DND-41 (cell line): Measurements from ENCODE around the gene DIAPH2.

Experiments used
- ATAC-seq: fragments of 200-7000 bp; cut with Tn5 transposase; 3 replicates; pipeline ENCODE4 v1.9.1; 2021; ENCODE audit warnings: low read depth; ENCODE audit not compliant: insufficient read depth
- DNase-seq: peaks from one replicate; pipeline ENCODE4 v3.0.0-alpha.2; 2020
- H2AFZ ChIP-seq: 2 replicates; pipeline ENCODE4 v1.6.0; 2012; ENCODE audit warnings: low read depth, low read length
- H3K27ac ChIP-seq: 2 replicates; pipeline ENCODE4 v1.5.1; 2012; ENCODE audit warnings: low read length, inconsistent platforms
- H3K27me3 ChIP-seq: fragments of 200-600 bp; sonication (generic); 2 replicates; pipeline ENCODE4 v1.6.0; 2012; ENCODE audit warnings: low read length, mild to moderate bottlenecking, inconsistent platforms; ENCODE audit not compliant: insufficient read depth, poor library complexity
- H3K36me3 ChIP-seq: 2 replicates; pipeline ENCODE4 v1.5.1; 2012; ENCODE audit warnings: low read length, inconsistent platforms; ENCODE audit not compliant: insufficient read depth
- H3K4me1 ChIP-seq: 2 replicates; pipeline ENCODE4 v1.5.1; 2012; ENCODE audit warnings: mild to moderate bottlenecking, low read length; ENCODE audit not compliant: insufficient read depth
- H3K4me2 ChIP-seq: 2 replicates; pipeline ENCODE4 v1.6.0; 2012; ENCODE audit warnings: mild to moderate bottlenecking, moderate library complexity, low read length, inconsistent platforms; ENCODE audit not compliant: insufficient read depth
- H3K4me3 ChIP-seq, 2 experiments: fragments of 200-600 bp in 1 of 2; shearing (Covaris generic) in 1 of 2; 2 replicates each; pipeline ENCODE4 v1.5.1; 2012 to 2016; ENCODE audit warnings: inconsistent platforms in 2 of 2, low read length in 2 of 2, mild to moderate bottlenecking in 2 of 2, low read depth in 1 of 2, moderate library complexity in 1 of 2
- H3K79me2 ChIP-seq: 2 replicates; pipeline ENCODE4 v1.6.0; 2012; ENCODE audit warnings: low read length, inconsistent platforms; ENCODE audit not compliant: insufficient read depth
- H3K9ac ChIP-seq: 2 replicates; pipeline ENCODE4 v1.6.0; 2012; ENCODE audit warnings: low read depth, mild to moderate bottlenecking, inconsistent platforms, low read length, moderate library complexity
- H3K9me3 ChIP-seq: 2 replicates; pipeline ENCODE4 v1.5.1; 2012; ENCODE audit warnings: low read length, moderate library complexity, mild to moderate bottlenecking, inconsistent platforms; ENCODE audit not compliant: insufficient read depth, severe bottlenecking
- H4K20me1 ChIP-seq: 2 replicates; pipeline ENCODE4 v1.6.0; 2012; ENCODE audit warnings: low read length; ENCODE audit not compliant: insufficient read depth
- EZH2 ChIP-seq: IDR thresholded peaks from 3 replicates; pipeline ENCODE4 v1.6.1; 2012; ENCODE audit warnings: borderline replicate concordance, low read depth, mild to moderate bottlenecking, moderate library complexity, low read length, inconsistent platforms; ENCODE audit not compliant: severe bottlenecking
- TF ChIP-seq, protein P1 (sequence below): IDR thresholded peaks from 2 replicates; pipeline ENCODE4 v1.5.1; 2012; ENCODE audit warnings: borderline replicate concordance, low read length, moderate library complexity, mild to moderate bottlenecking; ENCODE audit not compliant: poor library complexity, severe bottlenecking; ENCODE audit errors: extremely low read depth

The DIAPH2 gene

DNA sequence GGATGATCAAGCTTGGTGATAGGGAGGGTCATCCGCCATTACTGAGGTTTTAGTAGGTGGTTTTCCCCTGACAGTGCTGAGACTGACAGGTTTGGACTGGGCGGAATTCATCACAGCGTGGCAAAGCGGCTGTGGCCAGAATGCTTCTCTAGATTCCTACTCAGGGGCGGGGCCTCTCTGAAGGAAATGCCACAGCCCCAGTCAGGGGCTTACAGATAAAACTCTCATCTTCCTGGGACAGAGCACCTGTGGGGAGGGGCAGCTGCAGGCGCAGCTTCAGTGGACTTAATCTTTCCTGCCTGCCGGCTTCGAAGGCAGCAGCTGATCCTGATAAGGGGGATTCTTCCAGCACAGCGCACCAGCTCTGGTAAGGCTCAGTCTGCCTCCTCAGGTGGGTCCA, 515.8 kb downstream of the DIAPH2 start:
- Histone ChIP-seq H3K27ac (no peak overlapping the region), H3K9ac (no peak overlapping the region)
- DNase-seq, result no peak

GRCh38 chrX:97210501-97210900, 525.9 kb downstream of the DIAPH2 start:
- Histone ChIP-seq H2AFZ (no peak overlapping the region), H4K20me1 (no peaks in the 10 kb centered on the region), H3K79me2 (no peaks in the 10 kb centered on the region), H3K4me2 (no peak overlapping the region), H3K36me3 (no peaks in the 10 kb centered on the region), H3K9me3 (no peaks in the 10 kb centered on the region), H3K4me3 (no peak overlapping the region), H3K9ac (no peak overlapping the region), H3K27ac (no peak overlapping the region), H3K27me3 (no peaks in the 10 kb centered on the region), H3K4me1 (no peaks in the 10 kb centered on the region)
- TF ChIP-seq, protein P1, sequence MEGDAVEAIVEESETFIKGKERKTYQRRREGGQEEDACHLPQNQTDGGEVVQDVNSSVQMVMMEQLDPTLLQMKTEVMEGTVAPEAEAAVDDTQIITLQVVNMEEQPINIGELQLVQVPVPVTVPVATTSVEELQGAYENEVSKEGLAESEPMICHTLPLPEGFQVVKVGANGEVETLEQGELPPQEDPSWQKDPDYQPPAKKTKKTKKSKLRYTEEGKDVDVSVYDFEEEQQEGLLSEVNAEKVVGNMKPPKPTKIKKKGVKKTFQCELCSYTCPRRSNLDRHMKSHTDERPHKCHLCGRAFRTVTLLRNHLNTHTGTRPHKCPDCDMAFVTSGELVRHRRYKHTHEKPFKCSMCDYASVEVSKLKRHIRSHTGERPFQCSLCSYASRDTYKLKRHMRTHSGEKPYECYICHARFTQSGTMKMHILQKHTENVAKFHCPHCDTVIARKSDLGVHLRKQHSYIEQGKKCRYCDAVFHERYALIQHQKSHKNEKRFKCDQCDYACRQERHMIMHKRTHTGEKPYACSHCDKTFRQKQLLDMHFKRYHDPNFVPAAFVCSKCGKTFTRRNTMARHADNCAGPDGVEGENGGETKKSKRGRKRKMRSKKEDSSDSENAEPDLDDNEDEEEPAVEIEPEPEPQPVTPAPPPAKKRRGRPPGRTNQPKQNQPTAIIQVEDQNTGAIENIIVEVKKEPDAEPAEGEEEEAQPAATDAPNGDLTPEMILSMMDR, result no peak
- TF ChIP-seq EZH2, result no peak
- no peak for ATAC-seq
- DNase-seq, result no peak

More for the DNA sequence above, 515.8 kb downstream of the DIAPH2 start:
- Histone ChIP-seq H2AFZ (no peak overlapping the region), H3K4me3 (no peak overlapping the region), H4K20me1 (no peaks in the 10 kb centered on the region), H3K4me2 (no peak overlapping the region), H3K9me3 (no peaks in the 10 kb centered on the region), H3K36me3 (no peaks in the 10 kb centered on the region), H3K27me3 (no peaks in the 10 kb centered on the region), H3K4me1 (no peaks in the 10 kb centered on the region), H3K79me2 (no peaks in the 10 kb centered on the region)
- TF ChIP-seq, protein P1, result no peak
- TF ChIP-seq EZH2, result no peak
- ATAC-seq, result no peak

- Histone ChIP-seq H3K36me3 (no peaks in the 10 kb centered on the region), H3K4me2 (no peak overlapping the region), H3K4me3 (no peak overlapping the region), H4K20me1 (no peaks in the 10 kb centered on the region), H2AFZ (no peak overlapping the region), H3K9me3 (no peaks in the 10 kb centered on the region), H3K27ac (no peak overlapping the region), H3K9ac (no peak overlapping the region), H3K4me1 (no peaks in the 10 kb centered on the region), H3K27me3 (no peaks in the 10 kb centered on the region), H3K79me2 (no peaks in the 10 kb centered on the region)
- DNase-seq (no peak), ATAC-seq (no peak)
- no peak for TF ChIP-seq EZH2
- TF ChIP-seq, protein P1, result no peak
Observed at GRCh38 chrX:97211070-97211469, 526.4 kb downstream of the DIAPH2 start.

DNA sequence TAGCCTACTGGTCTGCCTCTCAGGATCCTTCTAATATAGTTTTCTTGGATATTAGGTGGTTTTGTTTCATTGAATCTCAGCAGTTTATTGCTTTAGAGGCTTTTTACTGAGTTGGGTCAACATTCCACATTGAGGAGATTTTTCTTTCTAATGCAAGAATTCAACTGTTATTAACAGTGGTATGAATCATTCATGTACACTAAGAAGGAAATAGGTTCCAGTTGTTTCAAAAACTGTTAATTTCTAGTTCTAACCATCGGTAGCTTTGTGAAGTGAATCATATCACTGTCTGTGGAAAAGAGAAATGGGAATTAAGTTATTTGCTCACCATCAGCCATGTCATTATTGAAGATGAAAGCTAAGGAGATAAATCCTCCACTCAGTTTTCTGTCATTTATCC, 530.5 kb downstream of the DIAPH2 start:
- H3K27ac ChIP-seq, result no peak overlapping the region
- no peak overlapping the region for H3K9ac ChIP-seq
- H4K20me1 ChIP-seq, result no peaks in the 10 kb centered on the region
- H3K27me3 ChIP-seq, result no peaks in the 10 kb centered on the region
- no peaks in the 10 kb centered on the region for H3K36me3 ChIP-seq
- no peak overlapping the region for H3K4me3 ChIP-seq
- ATAC-seq, result no peak
- TF ChIP-seq EZH2, result no peak
- TF ChIP-seq, protein P1, result no peak
- H3K4me2 ChIP-seq, result no peak overlapping the region
- H3K9me3 ChIP-seq, result no peaks in the 10 kb centered on the region
- H3K79me2 ChIP-seq, result no peaks in the 10 kb centered on the region
- no peak for DNase-seq
- no peaks in the 10 kb centered on the region for H3K4me1 ChIP-seq
- no peak overlapping the region for H2AFZ ChIP-seq
